A549 (cell line): ENCODE measurements around the gene SMARCA4. TPM values are rescaled to one million over a fixed set of nuclear protein-coding genes. Genes with fewer than 3 reads are reported as not detected.

Experiments used
- ATAC-seq, 2 experiments: fragments of 200-7000 bp in 1 of 2; fragments of >200 bp in 1 of 2; cut with Nextera tagmentation in 1 of 2; cut with Tn5 transposase in 1 of 2; 3 replicates each; pipeline versions ENCODE4 v1.8.0 to v1.9.1; 2018 to 2020; ENCODE audit warnings: mild to moderate bottlenecking in 1 of 2, moderate library complexity in 1 of 2
- CTCF ChIA-PET: fragments of 300-600 bp; sonication (Branson Sonifier 250); formaldehyde crosslinking; extraction: SDS; loops from one replicate; lab custom pipeline; 2021; ENCODE audit warnings: antibody characterized with exemption, inconsistent platforms; lab: Yijun Ruan, JAX
- POLR2A ChIA-PET: fragments of 350-600 bp; formaldehyde crosslinking; extraction: SDS; loops from one replicate; lab custom pipeline; 2021; ENCODE audit warnings: antibody characterized with exemption, inconsistent platforms; lab: Yijun Ruan, JAX
- DNase-seq, 2 experiments: peaks; one replicate each; pipeline versions ENCODE4 v3.0.0 to v3.0.0-alpha.2; 2011 to 2016; ENCODE audit warnings: low read depth in 1 of 2, low spot score in 1 of 2
- FAIRE-seq: peaks from 2 replicates; lab custom pipeline; 2011; peaks lifted over from hg19 to GRCh38; lab: Jason Lieb, UNC
- H3K27ac ChIP-seq, 2 experiments: fragments of >200 bp; sonication (Bioruptor Twin); formaldehyde crosslinking; 3 replicates each; pipeline ENCODE4 v1.5.1; 2016 to 2017
- H3K4me1 ChIP-seq: fragments of >200 bp; sonication (Bioruptor Twin); formaldehyde crosslinking; 3 replicates; pipeline ENCODE4 v1.6.1; 2016
- H3K4me2 ChIP-seq: fragments of >200 bp; sonication (Bioruptor Twin); formaldehyde crosslinking; 3 replicates; pipeline ENCODE4 v1.6.1; 2016
- H3K4me3 ChIP-seq: fragments of >200 bp; sonication (Bioruptor Twin); formaldehyde crosslinking; 3 replicates; pipeline ENCODE4 v1.5.1; 2016
- H3K9me3 ChIP-seq: fragments of >200 bp; sonication (Bioruptor Twin); formaldehyde crosslinking; 3 replicates; pipeline ENCODE4 v1.6.1; 2016
- CBX8 ChIP-seq: fragments of 200-600 bp; sonication (generic); IDR thresholded peaks from 2 replicates; pipeline ENCODE4 v1.6.1; 2016
- CHD4 ChIP-seq: fragments of 200-600 bp; sonication (generic); IDR thresholded peaks from 2 replicates; pipeline ENCODE4 v1.6.1; 2016; ENCODE audit warnings: antibody characterized with exemption, mild to moderate bottlenecking, borderline replicate concordance
- FOXS1 ChIP-seq: fragments of 250-450 bp; sonication (Bioruptor Pico); IDR thresholded peaks from 2 replicates; pipeline ENCODE4 v1.5.0; 2020; ENCODE audit warnings: mild to moderate bottlenecking, moderate library complexity
- GATA3 ChIP-seq: IDR thresholded peaks from 2 replicates; pipeline ENCODE4 v1.6.1; 2012; ENCODE audit warnings: borderline replicate concordance
- HOXB5 ChIP-seq: fragments of 250-450 bp; sonication (Bioruptor Pico); IDR thresholded peaks from 2 replicates; pipeline ENCODE4 v1.5.0; 2020; ENCODE audit warnings: mild to moderate bottlenecking, moderate library complexity
- JUN ChIP-seq, 2 experiments: fragments of >200 bp; sonication (Bioruptor Twin); formaldehyde crosslinking; IDR thresholded peaks; 2 replicates in 1 of 2; 3 replicates in 1 of 2; pipeline ENCODE4 v1.6.1; 2016 to 2017
- JUNB ChIP-seq: fragments of >200 bp; sonication (Bioruptor Twin); formaldehyde crosslinking; IDR thresholded peaks from 2 replicates; pipeline ENCODE4 v1.6.1; 2016
- KDM1A ChIP-seq: fragments of 200-600 bp; sonication (generic); IDR thresholded peaks from 2 replicates; pipeline ENCODE4 v1.6.1; 2016; ENCODE audit warnings: low read depth, mild to moderate bottlenecking
- MAFK ChIP-seq: fragments of 450-650 bp; IDR thresholded peaks from 2 replicates; pipeline ENCODE4 v1.6.1; 2014; ENCODE audit not compliant: partially characterized antibody
- NPAS2 ChIP-seq: fragments of 250-450 bp; sonication (Bioruptor Pico); IDR thresholded peaks from 2 replicates; pipeline ENCODE4 v1.8.0; 2022; ENCODE audit warnings: mild to moderate bottlenecking, moderate library complexity, borderline replicate concordance
- POLR2A ChIP-seq: IDR thresholded peaks from 2 replicates; pipeline ENCODE4 v1.6.1; 2012; ENCODE audit warnings: mild to moderate bottlenecking, low read length
- POLR2AphosphoS2 ChIP-seq: conservative IDR thresholded peaks from 2 replicates; pipeline ENCODE4 v1.6.1; 2012; ENCODE audit warnings: low read length, improper control_type of control experiment, inconsistent platforms
- RARB ChIP-seq: fragments of 250-450 bp; sonication (Bioruptor Pico); IDR thresholded peaks from 2 replicates; pipeline ENCODE4 v1.8.0; 2021; ENCODE audit warnings: mild to moderate bottlenecking, moderate library complexity
- RFX5 ChIP-seq: fragments of 450-650 bp; IDR thresholded peaks from 2 replicates; pipeline ENCODE4 v1.7.1; 2014; ENCODE audit warnings: antibody characterized with exemption, mild to moderate bottlenecking, moderate library complexity
- RNF2 ChIP-seq: fragments of 200-600 bp; sonication (generic); IDR thresholded peaks from 2 replicates; pipeline ENCODE4 v1.6.1; 2016; ENCODE audit warnings: low read depth, mild to moderate bottlenecking, antibody characterized with exemption, moderate library complexity, borderline replicate concordance
- TP53 ChIP-seq: fragments of 250-450 bp; sonication (Bioruptor Pico); IDR thresholded peaks from 2 replicates; pipeline ENCODE4 v1.5.0; 2021; ENCODE audit warnings: mild to moderate bottlenecking, moderate library complexity
- ZFP36 ChIP-seq: fragments of 450-650 bp; IDR thresholded peaks from 2 replicates; pipeline ENCODE4 v1.6.1; 2014; ENCODE audit warnings: borderline replicate concordance; ENCODE audit not compliant: partially characterized antibody
- WGBS: methylation state at CpG from one replicate; pipeline ENCODE4 v1.1.6; 2017; ENCODE audit errors: missing lambda C conversion rate; 5-methylcytosine and 5-hydroxymethylcytosine counted together
- polyA plus RNA-seq, 4 experiments: library from polyadenylated mRNA; depleted of rRNA in 3 of 4; stranded (reverse); fragments of >200 nt; fragmentation: RNase III in 1 of 4; extraction: RNeasy Plus Mini Kit Qiagen cat#74134 plus additional on column Dnase treatment in 1 of 4; gene quantifications; 2 replicates in 3 of 4; 3 replicates in 1 of 4; pipeline ENCODE4 v1.2.3, GENCODE V29; 2011 to 2017
- TF ChIP-seq, protein P1 (sequence below): IDR thresholded peaks from 2 replicates; pipeline ENCODE4 v1.6.1; 2012; ENCODE audit warnings: low read depth, borderline replicate concordance
- TF ChIP-seq, protein P2 (sequence below): fragments of >200 bp; sonication (Bioruptor Twin); formaldehyde crosslinking; IDR thresholded peaks from 3 replicates; pipeline ENCODE4 v1.5.1; 2016
- TF ChIP-seq, protein P3 (sequence below): fragments of >200 bp; sonication (Bioruptor Twin); formaldehyde crosslinking; IDR thresholded peaks from 2 replicates; pipeline ENCODE4 v1.6.1; 2016
- TF ChIP-seq, protein P4 (sequence below): fragments of 250-450 bp; sonication (Bioruptor Pico); IDR thresholded peaks from 2 replicates; pipeline ENCODE4 v1.5.0; 2020; ENCODE audit warnings: low read depth, mild to moderate bottlenecking, moderate library complexity

Gene SMARCA4
- polyA plus RNA-seq, 2 of the 4 experiments (the other 2 are of a cell fraction) = 8.1 to 11.9 TPM

DNA sequence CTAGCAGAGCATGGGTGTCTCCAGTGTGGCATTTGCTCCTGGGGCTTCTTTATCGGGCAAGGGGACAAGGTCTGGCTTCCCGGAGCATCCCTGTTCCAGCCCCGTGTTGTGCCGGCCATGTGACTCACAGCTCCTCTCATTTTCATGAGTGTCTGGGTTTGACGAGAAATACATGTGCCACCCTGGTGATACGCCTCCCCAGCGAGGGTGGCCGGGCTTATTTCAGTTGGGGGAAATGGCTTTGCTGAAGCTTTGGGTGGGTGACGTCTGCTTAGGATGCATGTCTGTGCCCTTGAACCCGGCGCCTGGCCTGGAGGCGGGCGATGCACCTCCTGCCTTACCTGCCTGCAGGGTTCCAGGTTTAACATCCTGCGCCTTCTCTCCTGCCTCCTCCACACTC lies 66.6 kb downstream of the SMARCA4 start:
- H3K4me3 ChIP-seq = no peak overlapping the region
- 96% methylated on average over 8 of the region's 14 CpGs for WGBS
- CTCF ChIA-PET = interaction anchor here (0.9 to 3.0 kb wide), 4 partner anchors 9 to 177 kb away, joined by 3 to 15 read pairs (median 6); no protein-coding TSS in a partner anchor

DNA sequence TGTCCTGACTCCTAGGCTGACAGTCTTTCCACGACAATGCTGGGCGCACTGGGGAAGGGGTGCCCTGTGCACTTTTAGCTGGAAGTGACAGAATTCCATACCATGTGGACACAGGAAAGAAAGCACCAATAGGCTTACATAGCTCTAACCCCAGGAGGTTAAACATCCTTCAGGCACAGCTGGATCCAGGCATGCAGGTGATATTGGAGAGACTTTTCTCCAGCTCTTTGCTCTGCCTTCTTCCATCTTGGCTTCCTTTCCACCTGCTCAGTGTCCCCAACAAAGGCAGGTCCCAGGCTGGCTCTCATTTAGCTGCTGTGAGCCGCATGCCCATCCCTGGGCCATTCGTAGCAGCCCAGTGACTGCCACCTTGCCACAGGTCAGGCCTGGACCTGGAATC lies 67.3 kb downstream of the SMARCA4 start:
- Histone ChIP-seq H3K4me1 (no peaks in the 10 kb centered on the region), H3K4me3 (no peak overlapping the region), H3K9me3 (no peaks in the 10 kb centered on the region), H3K27ac (no peak overlapping the region), H3K4me2 (no peak overlapping the region)
- ChIA-PET CTCF (interaction anchor here (0.9 to 3.0 kb wide), 4 partner anchors 8 to 86 kb away, joined by 3 to 15 read pairs (median 7); no protein-coding TSS in a partner anchor), POLR2A (no interaction called here)
- FAIRE-seq (no peak), ATAC-seq (no peak)
- WGBS = 97% methylated on average over 3 of the region's 4 CpGs
- TF ChIP-seq KDM1A = no peak
- TF ChIP-seq, protein P1, sequence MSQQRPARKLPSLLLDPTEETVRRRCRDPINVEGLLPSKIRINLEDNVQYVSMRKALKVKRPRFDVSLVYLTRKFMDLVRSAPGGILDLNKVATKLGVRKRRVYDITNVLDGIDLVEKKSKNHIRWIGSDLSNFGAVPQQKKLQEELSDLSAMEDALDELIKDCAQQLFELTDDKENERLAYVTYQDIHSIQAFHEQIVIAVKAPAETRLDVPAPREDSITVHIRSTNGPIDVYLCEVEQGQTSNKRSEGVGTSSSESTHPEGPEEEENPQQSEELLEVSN = no peak
- no peak for TF ChIP-seq ZFP36
- TF ChIP-seq JUNB = no peak
- TF ChIP-seq, all 56 proteins: peak for 0
- DNase-seq = no peak

More for the DNA sequence above, 66.6 kb downstream of the SMARCA4 start:
- TF ChIP-seq POLR2AphosphoS2 = no peak
- TF ChIP-seq FOXS1 (CRISPR knock-in tag) = no peak
- no peak for TF ChIP-seq KDM1A
- no peak for TF ChIP-seq HOXB5 (CRISPR knock-in tag)
- TF ChIP-seq, protein P2, sequence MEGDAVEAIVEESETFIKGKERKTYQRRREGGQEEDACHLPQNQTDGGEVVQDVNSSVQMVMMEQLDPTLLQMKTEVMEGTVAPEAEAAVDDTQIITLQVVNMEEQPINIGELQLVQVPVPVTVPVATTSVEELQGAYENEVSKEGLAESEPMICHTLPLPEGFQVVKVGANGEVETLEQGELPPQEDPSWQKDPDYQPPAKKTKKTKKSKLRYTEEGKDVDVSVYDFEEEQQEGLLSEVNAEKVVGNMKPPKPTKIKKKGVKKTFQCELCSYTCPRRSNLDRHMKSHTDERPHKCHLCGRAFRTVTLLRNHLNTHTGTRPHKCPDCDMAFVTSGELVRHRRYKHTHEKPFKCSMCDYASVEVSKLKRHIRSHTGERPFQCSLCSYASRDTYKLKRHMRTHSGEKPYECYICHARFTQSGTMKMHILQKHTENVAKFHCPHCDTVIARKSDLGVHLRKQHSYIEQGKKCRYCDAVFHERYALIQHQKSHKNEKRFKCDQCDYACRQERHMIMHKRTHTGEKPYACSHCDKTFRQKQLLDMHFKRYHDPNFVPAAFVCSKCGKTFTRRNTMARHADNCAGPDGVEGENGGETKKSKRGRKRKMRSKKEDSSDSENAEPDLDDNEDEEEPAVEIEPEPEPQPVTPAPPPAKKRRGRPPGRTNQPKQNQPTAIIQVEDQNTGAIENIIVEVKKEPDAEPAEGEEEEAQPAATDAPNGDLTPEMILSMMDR = no peak
- TF ChIP-seq CHD4 = no peak
- TF ChIP-seq RFX5 = no peak
- no peak for TF ChIP-seq RNF2
- TF ChIP-seq, protein P3, sequence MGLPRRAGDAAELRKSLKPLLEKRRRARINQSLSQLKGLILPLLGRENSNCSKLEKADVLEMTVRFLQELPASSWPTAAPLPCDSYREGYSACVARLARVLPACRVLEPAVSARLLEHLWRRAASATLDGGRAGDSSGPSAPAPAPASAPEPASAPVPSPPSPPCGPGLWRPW = no peak
- TF ChIP-seq POLR2A = no peak
- TF ChIP-seq, protein P4, sequence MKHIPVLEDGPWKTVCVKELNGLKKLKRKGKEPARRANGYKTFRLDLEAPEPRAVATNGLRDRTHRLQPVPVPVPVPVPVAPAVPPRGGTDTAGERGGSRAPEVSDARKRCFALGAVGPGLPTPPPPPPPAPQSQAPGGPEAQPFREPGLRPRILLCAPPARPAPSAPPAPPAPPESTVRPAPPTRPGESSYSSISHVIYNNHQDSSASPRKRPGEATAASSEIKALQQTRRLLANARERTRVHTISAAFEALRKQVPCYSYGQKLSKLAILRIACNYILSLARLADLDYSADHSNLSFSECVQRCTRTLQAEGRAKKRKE (CRISPR knock-in tag) = no peak
- TF ChIP-seq GATA3 = no peak
- TF ChIP-seq, all 56 proteins: peak for 0
- H3K27ac ChIP-seq = no peak overlapping the region
- no peak for DNase-seq
- H3K4me1 ChIP-seq = no peaks in the 10 kb centered on the region
- ATAC-seq = no peak
- no peak overlapping the region for H3K4me2 ChIP-seq
- no peak for FAIRE-seq
- POLR2A ChIA-PET = no interaction called here
- no peaks in the 10 kb centered on the region for H3K9me3 ChIP-seq

DNA sequence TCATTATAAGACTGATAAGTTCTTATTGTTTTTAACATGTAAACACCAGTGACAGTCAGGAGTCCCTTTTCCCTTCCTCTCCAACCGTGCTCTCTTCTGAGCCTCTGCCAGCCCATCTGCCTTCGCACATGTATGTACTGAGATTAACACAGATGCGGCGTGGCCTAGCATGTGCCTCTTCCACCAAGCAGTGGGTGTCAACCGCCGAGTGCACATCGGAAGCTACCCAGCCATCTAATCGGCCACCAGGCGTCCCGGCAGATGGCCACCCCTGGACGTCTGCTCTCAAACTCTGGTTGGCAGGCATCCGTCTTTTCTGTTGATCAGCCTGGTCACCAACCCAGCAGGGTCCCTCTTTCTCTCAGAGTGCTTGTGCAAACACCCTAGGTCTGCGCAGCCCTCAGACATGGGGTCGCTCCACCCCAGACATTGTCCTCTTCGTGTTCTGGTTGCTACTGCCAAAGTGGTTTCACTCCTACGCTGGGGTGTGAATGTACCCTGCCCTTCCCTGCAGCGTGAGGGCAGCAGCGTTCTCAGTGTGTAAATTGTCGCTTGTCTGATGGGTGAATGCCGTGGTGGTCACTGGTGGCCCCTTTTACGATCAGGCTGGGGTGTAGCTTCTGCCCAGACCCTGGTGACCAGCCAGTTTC lies 70.7 kb downstream of the SMARCA4 start:
- no peak overlapping the region for H3K27ac ChIP-seq
- H3K4me2 ChIP-seq = no peak overlapping the region
- CTCF ChIA-PET = interaction anchor here (0.7 to 0.8 kb wide), 2 partner anchors 89 to 96 kb away, joined by 3 to 4 read pairs; no protein-coding TSS in a partner anchor
- H3K9me3 ChIP-seq = no peaks in the 10 kb centered on the region
- H3K4me1 ChIP-seq = 0 out of 3 replicates have a peak, but pooled peaks cover 4% of the 10 kb centered on the region
- POLR2A ChIA-PET = no interaction called here
- no peak for DNase-seq
- no peak for FAIRE-seq
- H3K4me3 ChIP-seq = no peak overlapping the region
- no peak for TF ChIP-seq TP53 (CRISPR knock-in tag)
- no peak for TF ChIP-seq RNF2
- no peak for TF ChIP-seq CHD4
- no peak for TF ChIP-seq CBX8
- TF ChIP-seq JUN (IDR thresholded peaks at IDR 0.05) = no peak
- no peak for TF ChIP-seq RFX5
- TF ChIP-seq NPAS2 (CRISPR knock-in tag) = no peak
- no peak for TF ChIP-seq RARB (CRISPR knock-in tag)
- TF ChIP-seq MAFK = no peak
- no peak for ATAC-seq
- WGBS = 92% methylated on average over 20 of the region's 21 CpGs
